HG03064 (cell line): ENCODE results near the gene HECTD4.
"Not testable (repeated sequence)": the region's sequence is repeated elsewhere in the genome, so short reads cannot be mapped to it uniquely, and the experiment has no call there.

Experiments
- ATAC-seq: cut with Tn5 transposase; IDR thresholded peaks from one replicate; pipeline ENCODE4 v1.9.1; 2021; ENCODE audit warnings: low read depth; ENCODE audit not compliant: unreplicated experiment

HECTD4 gene

GRCh38 chr12:112359290-112359689 is 22.9 kb downstream of the HECTD4 start:
- no peak for ATAC-seq

GRCh38 chr12:112357214-112357613 is 25.0 kb downstream of the HECTD4 start:
- no peak for ATAC-seq

GRCh38 chr12:112354399-112354798 is 27.8 kb downstream of the HECTD4 start:
- ATAC-seq, result no peak

GRCh38 chr12:112353393-112353792 is 28.8 kb downstream of the HECTD4 start:
- ATAC-seq, result no peak

- no peak for ATAC-seq
Observed at GRCh38 chr12:112352921-112353320, 29.3 kb downstream of the HECTD4 start.

GRCh38 chr12:112350593-112351592 is 31.3 kb downstream of the HECTD4 start:
- ATAC-seq, result no peak

- no peak for ATAC-seq
Observed at GRCh38 chr12:112349431-112349830, 32.8 kb downstream of the HECTD4 start.

- not testable (repeated sequence) for ATAC-seq
Observed at GRCh38 chr12:112348926-112349325, 33.3 kb downstream of the HECTD4 start.

GRCh38 chr12:112347581-112347982 is 34.6 kb downstream of the HECTD4 start:
- no peak for ATAC-seq

GRCh38 chr12:112346194-112346593 is 36.0 kb downstream of the HECTD4 start:
- no peak for ATAC-seq

- no peak for ATAC-seq
Observed at GRCh38 chr12:112344220-112344619, 38.0 kb downstream of the HECTD4 start.

GRCh38 chr12:112342587-112342986 is 39.6 kb downstream of the HECTD4 start:
- no peak for ATAC-seq

- ATAC-seq, result no peak
Observed at GRCh38 chr12:112341046-112341825, 41.0 kb downstream of the HECTD4 start.

- no peak for ATAC-seq
Observed at GRCh38 chr12:112340230-112340629, 42.0 kb downstream of the HECTD4 start.

GRCh38 chr12:112334999-112335398 is 47.2 kb downstream of the HECTD4 start:
- not testable (repeated sequence) for ATAC-seq

- ATAC-seq, result no peak
Observed at GRCh38 chr12:112333019-112333418, 49.2 kb downstream of the HECTD4 start.

GRCh38 chr12:112331886-112332285 is 50.3 kb downstream of the HECTD4 start:
- ATAC-seq, result no peak

- ATAC-seq, result no peak
Observed at GRCh38 chr12:112330706-112331105, 51.5 kb downstream of the HECTD4 start.

GRCh38 chr12:112328456-112329124 is 53.6 kb downstream of the HECTD4 start:
- ATAC-seq, result no peak

- ATAC-seq, result no peak
Observed at GRCh38 chr12:112327209-112327938, 54.9 kb downstream of the HECTD4 start.
